DOHH2 (cell line): Measurements from ENCODE around the gene SLC44A5.

Experiments used
- EZH2phosphoT487 ChIP-seq: fragments of 200-600 bp; sonication (generic); IDR thresholded peaks from 2 replicates; pipeline ENCODE4 v1.6.1; 2017; ENCODE audit warnings: borderline replicate concordance, mild to moderate bottlenecking, antibody characterized with exemption, low read length, moderate library complexity, mixed read lengths
- TF ChIP-seq, protein P1 (sequence below): fragments of 200-600 bp; sonication (generic); IDR thresholded peaks from one replicate; pipeline ENCODE4 v1.5.1; 2014; ENCODE audit warnings: antibody characterized with exemption, mild to moderate bottlenecking, low read depth, low read length; ENCODE audit not compliant: poor library complexity, severe bottlenecking

DNA sequence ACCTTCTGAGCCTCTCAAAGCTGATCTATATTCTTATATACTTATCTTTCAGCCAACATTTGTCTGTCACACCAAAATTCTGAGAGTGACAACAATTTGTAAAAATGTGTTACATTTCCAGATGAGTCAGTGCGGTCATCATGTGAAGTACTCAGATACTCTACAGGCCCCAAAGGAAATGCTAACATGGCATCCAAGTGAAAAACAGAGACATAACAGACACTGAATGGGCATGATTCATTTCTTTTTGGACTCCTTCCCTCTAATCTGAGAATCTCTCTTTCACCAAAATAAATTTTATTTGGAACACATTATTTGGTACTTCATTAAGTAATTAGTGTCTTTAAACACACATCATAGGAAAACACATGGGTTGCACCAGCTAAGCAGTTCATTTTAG lies 96.6 kb downstream of the SLC44A5 start:
- TF ChIP-seq, protein P1, sequence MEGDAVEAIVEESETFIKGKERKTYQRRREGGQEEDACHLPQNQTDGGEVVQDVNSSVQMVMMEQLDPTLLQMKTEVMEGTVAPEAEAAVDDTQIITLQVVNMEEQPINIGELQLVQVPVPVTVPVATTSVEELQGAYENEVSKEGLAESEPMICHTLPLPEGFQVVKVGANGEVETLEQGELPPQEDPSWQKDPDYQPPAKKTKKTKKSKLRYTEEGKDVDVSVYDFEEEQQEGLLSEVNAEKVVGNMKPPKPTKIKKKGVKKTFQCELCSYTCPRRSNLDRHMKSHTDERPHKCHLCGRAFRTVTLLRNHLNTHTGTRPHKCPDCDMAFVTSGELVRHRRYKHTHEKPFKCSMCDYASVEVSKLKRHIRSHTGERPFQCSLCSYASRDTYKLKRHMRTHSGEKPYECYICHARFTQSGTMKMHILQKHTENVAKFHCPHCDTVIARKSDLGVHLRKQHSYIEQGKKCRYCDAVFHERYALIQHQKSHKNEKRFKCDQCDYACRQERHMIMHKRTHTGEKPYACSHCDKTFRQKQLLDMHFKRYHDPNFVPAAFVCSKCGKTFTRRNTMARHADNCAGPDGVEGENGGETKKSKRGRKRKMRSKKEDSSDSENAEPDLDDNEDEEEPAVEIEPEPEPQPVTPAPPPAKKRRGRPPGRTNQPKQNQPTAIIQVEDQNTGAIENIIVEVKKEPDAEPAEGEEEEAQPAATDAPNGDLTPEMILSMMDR, result no peak
- no peak for TF ChIP-seq EZH2phosphoT487
